ENCODE data around the gene SKI.

Gene SKI

DNA sequence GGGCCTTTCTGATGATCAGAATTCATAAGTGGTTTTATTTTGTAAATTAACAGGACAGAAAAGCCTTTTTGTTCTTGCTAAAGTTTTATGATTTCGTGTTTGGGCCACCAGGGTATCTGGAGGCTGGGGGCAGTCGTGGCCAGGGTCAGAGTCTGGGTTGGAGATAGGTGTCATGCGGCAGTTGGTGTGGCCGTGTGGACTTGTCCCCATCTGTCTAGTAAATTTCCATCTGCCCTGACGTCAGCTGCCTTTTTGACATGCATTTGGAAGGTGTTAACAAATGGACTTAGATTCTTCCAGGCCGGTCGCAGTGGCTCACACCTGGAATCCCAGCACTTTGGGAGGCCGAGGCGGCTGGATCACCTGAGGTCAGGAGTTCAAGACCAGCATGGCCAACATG is 56.8 kb downstream of the SKI start:
- DNase-seq (ENCODE audit: low read depth), result no peak
- no peak overlapping the region for H3K4me3 ChIP-seq (ENCODE audit: control insufficient read depth, low read depth, low read length)
- TF ChIP-seq, protein P1, sequence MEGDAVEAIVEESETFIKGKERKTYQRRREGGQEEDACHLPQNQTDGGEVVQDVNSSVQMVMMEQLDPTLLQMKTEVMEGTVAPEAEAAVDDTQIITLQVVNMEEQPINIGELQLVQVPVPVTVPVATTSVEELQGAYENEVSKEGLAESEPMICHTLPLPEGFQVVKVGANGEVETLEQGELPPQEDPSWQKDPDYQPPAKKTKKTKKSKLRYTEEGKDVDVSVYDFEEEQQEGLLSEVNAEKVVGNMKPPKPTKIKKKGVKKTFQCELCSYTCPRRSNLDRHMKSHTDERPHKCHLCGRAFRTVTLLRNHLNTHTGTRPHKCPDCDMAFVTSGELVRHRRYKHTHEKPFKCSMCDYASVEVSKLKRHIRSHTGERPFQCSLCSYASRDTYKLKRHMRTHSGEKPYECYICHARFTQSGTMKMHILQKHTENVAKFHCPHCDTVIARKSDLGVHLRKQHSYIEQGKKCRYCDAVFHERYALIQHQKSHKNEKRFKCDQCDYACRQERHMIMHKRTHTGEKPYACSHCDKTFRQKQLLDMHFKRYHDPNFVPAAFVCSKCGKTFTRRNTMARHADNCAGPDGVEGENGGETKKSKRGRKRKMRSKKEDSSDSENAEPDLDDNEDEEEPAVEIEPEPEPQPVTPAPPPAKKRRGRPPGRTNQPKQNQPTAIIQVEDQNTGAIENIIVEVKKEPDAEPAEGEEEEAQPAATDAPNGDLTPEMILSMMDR (IDR thresholded peaks at IDR 0.05; ENCODE audit: control insufficient read depth, insufficient read depth, low read depth, low read length, missing control alignments), result no peak

DNA sequence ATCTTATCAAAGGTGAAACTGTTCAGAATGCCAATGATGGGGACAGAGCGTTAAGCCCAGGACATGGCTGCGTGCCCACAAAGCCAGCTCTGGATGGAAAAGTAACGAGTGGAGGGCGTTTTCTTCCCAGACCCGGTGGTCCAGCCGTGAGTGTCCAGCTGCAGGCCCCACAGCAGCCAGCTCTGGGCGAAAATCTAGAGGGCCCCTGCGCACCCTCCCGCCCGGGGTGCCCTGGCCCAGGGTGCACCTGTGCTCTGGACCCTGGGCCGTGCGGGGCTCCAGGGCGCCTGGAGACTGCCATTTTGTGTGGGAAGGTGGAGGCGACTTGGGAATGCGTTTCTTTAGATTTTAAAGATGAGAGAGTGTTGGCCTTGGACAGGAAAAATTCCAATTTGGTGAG is 58.8 kb downstream of the SKI start:
- no peak overlapping the region for H3K4me3 ChIP-seq (ENCODE audit: control insufficient read depth, low read depth, low read length)
- DNase-seq (ENCODE audit: low read depth), result no peak
- TF ChIP-seq, protein P1 (IDR thresholded peaks at IDR 0.05; ENCODE audit: control insufficient read depth, insufficient read depth, low read depth, low read length, missing control alignments), result no peak

DNA sequence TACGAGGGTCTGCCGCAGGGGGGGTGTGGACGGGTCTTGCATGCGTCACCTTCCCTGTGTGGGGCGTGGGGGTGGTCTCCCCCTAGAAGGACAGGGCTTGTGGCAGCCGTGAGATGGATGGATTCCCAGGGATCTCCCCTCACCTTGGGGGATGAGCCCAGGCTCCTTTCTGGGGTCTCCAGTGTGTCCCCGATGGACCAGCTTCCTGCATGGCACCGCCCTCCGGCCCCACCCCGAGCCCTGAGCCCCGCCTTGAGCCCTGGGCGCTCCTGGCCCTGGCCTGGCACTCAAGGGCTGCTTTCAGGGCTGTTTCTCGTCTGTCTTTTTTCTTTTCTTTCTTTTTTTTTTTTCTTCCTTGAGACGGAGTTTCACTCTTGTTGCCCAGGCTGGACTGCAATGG is 59.5 kb downstream of the SKI start:
- TF ChIP-seq, protein P1 (IDR thresholded peaks at IDR 0.05; ENCODE audit: control insufficient read depth, insufficient read depth, low read depth, low read length, missing control alignments), result no peak
- no peak overlapping the region for H3K4me3 ChIP-seq (ENCODE audit: control insufficient read depth, low read depth, low read length)
- no peak for DNase-seq (ENCODE audit: low read depth)

DNA sequence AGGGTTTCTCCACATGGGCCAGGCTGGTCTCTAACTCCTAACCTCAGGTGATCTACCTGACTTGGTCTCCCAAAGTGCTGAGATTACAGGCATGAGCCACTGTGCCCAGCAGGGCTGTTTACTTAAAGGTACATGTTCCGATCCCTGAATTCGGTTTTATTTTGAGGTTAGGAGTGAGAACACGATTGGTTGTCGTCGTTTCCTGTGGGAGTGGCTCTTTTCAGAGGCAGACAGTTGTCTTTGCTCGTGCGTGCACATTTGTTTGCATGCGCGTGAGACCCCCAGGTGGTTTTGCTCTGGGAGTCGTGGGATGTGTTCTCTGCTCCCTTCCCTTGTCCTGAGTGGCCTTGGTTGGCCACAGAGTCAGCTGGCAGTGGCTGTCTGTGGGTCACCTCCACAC is 60.2 kb downstream of the SKI start:
- DNase-seq (ENCODE audit: low read depth), result no peak
- H3K4me3 ChIP-seq (ENCODE audit: control insufficient read depth, low read depth, low read length), result no peak overlapping the region
- TF ChIP-seq, protein P1 (IDR thresholded peaks at IDR 0.05; ENCODE audit: control insufficient read depth, insufficient read depth, low read depth, low read length, missing control alignments), result no peak

DNA sequence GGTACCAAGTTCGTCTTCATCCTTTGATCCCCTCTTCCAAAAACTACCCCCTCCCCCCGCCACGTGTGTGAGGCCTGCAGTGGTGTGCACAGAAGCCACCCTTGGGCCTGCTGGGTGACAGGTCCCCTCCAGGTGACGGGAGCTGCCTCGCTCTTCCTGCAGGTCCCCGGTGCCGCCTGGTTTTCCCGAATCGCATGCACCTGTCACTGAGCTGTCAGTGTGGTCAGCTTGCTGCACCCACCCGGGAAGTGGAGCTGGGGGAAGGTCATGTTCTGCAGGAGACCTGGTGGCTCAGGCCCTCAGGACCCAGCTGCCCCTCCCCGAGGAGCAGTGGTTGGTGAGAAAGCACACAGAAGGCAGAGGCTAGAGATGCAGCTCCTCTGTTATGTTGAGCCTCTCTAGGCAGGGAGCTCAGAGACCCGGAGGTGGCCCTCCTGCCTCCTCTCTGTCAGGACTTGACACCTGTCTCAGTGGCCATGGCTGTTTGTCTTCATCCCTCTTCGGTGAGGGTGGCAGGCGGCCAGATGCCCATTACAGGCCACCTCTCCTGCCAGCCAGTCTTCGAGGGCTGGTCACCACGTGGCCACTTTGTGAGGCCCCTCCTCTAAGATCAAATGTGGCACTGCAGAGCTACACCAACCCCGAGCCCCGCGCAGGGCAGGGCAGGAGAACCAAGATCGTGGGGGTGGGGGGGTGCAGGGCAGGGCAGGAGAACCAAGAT is 60.9 kb downstream of the SKI start:
- TF ChIP-seq, protein P1 (IDR thresholded peaks at IDR 0.05; ENCODE audit: control insufficient read depth, insufficient read depth, low read depth, low read length, missing control alignments), result no peak
- no peak overlapping the region for H3K4me3 ChIP-seq (ENCODE audit: control insufficient read depth, low read depth, low read length)
- no peak for DNase-seq (ENCODE audit: low read depth)

DNA sequence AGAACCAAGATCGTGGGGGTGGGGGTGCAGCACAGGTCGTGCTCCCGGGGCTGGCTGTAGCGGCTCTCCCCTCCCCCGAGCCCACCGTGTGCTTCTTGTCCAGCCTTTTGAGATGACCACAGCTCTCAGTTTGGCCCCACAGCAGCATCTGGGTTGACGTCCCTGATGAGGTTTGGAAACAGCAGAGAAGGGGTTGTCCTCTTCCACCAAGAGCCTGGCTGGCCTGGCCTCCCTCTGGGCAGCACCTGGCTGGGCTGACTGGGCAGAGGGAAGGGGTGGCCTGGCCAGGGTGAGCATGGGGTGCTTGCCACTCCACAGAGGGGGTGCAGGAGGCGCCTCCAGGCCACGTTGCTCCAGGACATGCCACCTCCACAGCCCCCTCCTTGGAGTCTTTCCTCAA is 61.5 kb downstream of the SKI start:
- TF ChIP-seq, protein P1 (IDR thresholded peaks at IDR 0.05; ENCODE audit: control insufficient read depth, insufficient read depth, low read depth, low read length, missing control alignments), result no peak
- no peak for DNase-seq (ENCODE audit: low read depth)

More for the DNA sequence above, 61.5 kb downstream of the SKI start:
- no peak overlapping the region for H3K4me3 ChIP-seq (ENCODE audit: control insufficient read depth, low read depth, low read length)

Measured in AG09309 (cell line).